NCI-H345 (cell line): Measurements from ENCODE around the gene FOXRED2.
A peak's percentile ranks its signal among the peaks of the same experiment; 100 is the strongest.
"Not testable (repeated sequence)": the region's sequence is repeated elsewhere in the genome, so short reads cannot be mapped to it uniquely, and the experiment has no call there.

Experiments
- DNase-seq: peaks from one replicate; lab custom pipeline; 2025; lab: John Stamatoyannopoulos, UW

FOXRED2 gene

GRCh38 chr22:36469094-36469710, 37.6 kb downstream of the FOXRED2 start:
- DNase-seq: no peak

- no peak for DNase-seq
Observed at GRCh38 chr22:36467946-36468345, 38.9 kb downstream of the FOXRED2 start.

- DNase-seq: no peak
Observed at GRCh38 chr22:36467042-36467810, 39.6 kb downstream of the FOXRED2 start.

GRCh38 chr22:36466258-36466657, 40.6 kb downstream of the FOXRED2 start:
- no peak for DNase-seq

- DNase-seq: no peak
Observed at GRCh38 chr22:36465232-36466021, 41.4 kb downstream of the FOXRED2 start.

- DNase-seq: no peak
Observed at GRCh38 chr22:36464715-36465231, 42.1 kb downstream of the FOXRED2 start.

GRCh38 chr22:36463783-36464184, 43.1 kb downstream of the FOXRED2 start:
- DNase-seq: no peak

- DNase-seq: no peak
Observed at GRCh38 chr22:36461665-36462649, 44.9 kb downstream of the FOXRED2 start.

- no peak for DNase-seq
Observed at GRCh38 chr22:36460202-36460601, 46.6 kb downstream of the FOXRED2 start.

- DNase-seq: no peak
Observed at GRCh38 chr22:36457688-36458450, 49.0 kb downstream of the FOXRED2 start.

GRCh38 chr22:36456464-36456845, 50.4 kb downstream of the FOXRED2 start:
- no peak for DNase-seq

GRCh38 chr22:36455571-36456463, 51.0 kb downstream of the FOXRED2 start:
- no peak for DNase-seq

- peak; percentile 87 for DNase-seq
Observed at GRCh38 chr22:36454916-36455570, 51.8 kb downstream of the FOXRED2 start.

GRCh38 chr22:36453855-36454378, 52.9 kb downstream of the FOXRED2 start:
- DNase-seq: no peak

- not testable (repeated sequence) for DNase-seq
Observed at GRCh38 chr22:36452978-36453607, 53.7 kb downstream of the FOXRED2 start.

GRCh38 chr22:36452250-36452977, 54.4 kb downstream of the FOXRED2 start:
- no peak for DNase-seq

GRCh38 chr22:36450923-36451322, 55.9 kb downstream of the FOXRED2 start:
- not testable (repeated sequence) for DNase-seq
